Measurements from ENCODE around the gene PADI6. TPM values are rescaled to one million over a fixed set of nuclear protein-coding genes. Genes with fewer than 3 reads are reported as not detected.

Gene PADI6
- total and polyA plus RNA-seq, 10 of the 15 experiments (the other 5 are each of a cell fraction or from before 2014, with no cell fraction given), result not detected

DNA sequence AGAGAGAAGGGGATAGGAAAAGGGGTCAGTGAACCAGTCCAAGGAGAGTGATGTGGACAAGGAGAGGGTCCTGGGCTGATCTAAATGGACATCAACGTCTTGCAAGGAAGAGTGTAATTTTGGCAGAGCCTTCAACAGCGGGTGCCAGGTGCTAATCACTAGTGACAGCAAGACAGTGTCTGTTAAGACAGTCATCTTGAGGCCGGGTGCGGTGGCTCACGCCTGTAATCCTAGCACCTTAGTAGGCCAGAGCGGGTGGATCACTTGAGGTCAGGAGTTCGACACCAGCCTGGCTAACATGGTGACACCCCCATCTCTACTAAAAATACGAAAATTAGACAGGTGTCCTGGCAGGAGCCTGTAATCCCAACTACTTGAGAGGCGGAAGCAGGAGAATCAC is 12.2 kb upstream of the PADI6 start:
- RAD21 ChIA-PET (ENCODE audit: unreplicated experiment), result no interaction called here
- Histone ChIP-seq H3K36me3 (ENCODE audit: control insufficient read depth in 2 of 2, insufficient read depth in 2 of 2, low read length in 1 of 2) (no peaks in the 10 kb centered on the region), H3K27ac (ENCODE audit: control insufficient read depth, insufficient read depth) (no peak overlapping the region), H3K79me2 (ENCODE audit: control insufficient read depth, insufficient read depth, low read length) (no peaks in the 10 kb centered on the region), H2AFZ (ENCODE audit: control insufficient read depth, low read depth, low read length) (no peak overlapping the region), H3K27me3 (replicated peaks in 1 of 2; ENCODE audit: control insufficient read depth in 2 of 2, insufficient read depth in 2 of 2, low read length in 1 of 2) (no peaks in the 10 kb centered on the region; a peak in 1 of 4 replicates), H3K4me2 (ENCODE audit: control insufficient read depth, insufficient read depth) (no peak overlapping the region), H3K4me1 (ENCODE audit: control insufficient read depth, insufficient read depth, low read length) (no peaks in the 10 kb centered on the region), H3K4me3 (no peak overlapping the region), H4K20me1 (ENCODE audit: control insufficient read depth, insufficient read depth) (no peaks in the 10 kb centered on the region), H3K9ac (ENCODE audit: control insufficient read depth, insufficient read depth, low read length) (no peak overlapping the region), H3K9me3 (replicated peaks; ENCODE audit: control insufficient read depth, insufficient read depth, low read length) (no peaks in the 10 kb centered on the region)
- SMC1A ChIA-PET (ENCODE audit: uncharacterized antibody, unreplicated experiment), result no interaction called here
- no TSS peak for BruUV-seq (replicated peaks)
- DNase-seq (ENCODE audit: low read depth, low spot score), result no peak
- in situ Hi-C loops (cut with MboI), result no loop called here
- WGBS (ENCODE audit: insufficient coverage, insufficient replicate concordance, low lambda C conversion rate, missing lambda C conversion rate), result 53% methylated on average over 9 of the region's 9 CpGs
- intact Hi-C loops (cut with micrococcal nuclease; ENCODE audit: unreplicated experiment), result no loop called here
- POLR2A ChIA-PET, result no interaction called here
- no peak for ATAC-seq
- CTCF ChIA-PET, result no interaction called here
- TF ChIP-seq MYC (IDR thresholded peaks at IDR 0.05; ENCODE audit: insufficient read depth, insufficient read length, insufficient replicate concordance, low read length, severe bottlenecking), result no peak
- TF ChIP-seq, protein P1, sequence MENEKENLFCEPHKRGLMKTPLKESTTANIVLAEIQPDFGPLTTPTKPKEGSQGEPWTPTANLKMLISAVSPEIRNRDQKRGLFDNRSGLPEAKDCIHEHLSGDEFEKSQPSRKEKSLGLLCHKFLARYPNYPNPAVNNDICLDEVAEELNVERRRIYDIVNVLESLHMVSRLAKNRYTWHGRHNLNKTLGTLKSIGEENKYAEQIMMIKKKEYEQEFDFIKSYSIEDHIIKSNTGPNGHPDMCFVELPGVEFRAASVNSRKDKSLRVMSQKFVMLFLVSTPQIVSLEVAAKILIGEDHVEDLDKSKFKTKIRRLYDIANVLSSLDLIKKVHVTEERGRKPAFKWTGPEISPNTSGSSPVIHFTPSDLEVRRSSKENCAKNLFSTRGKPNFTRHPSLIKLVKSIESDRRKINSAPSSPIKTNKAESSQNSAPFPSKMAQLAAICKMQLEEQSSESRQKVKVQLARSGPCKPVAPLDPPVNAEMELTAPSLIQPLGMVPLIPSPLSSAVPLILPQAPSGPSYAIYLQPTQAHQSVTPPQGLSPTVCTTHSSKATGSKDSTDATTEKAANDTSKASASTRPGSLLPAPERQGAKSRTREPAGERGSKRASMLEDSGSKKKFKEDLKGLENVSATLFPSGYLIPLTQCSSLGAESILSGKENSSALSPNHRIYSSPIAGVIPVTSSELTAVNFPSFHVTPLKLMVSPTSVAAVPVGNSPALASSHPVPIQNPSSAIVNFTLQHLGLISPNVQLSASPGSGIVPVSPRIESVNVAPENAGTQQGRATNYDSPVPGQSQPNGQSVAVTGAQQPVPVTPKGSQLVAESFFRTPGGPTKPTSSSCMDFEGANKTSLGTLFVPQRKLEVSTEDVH (IDR thresholded peaks at IDR 0.05; ENCODE audit: low read depth, partially characterized antibody), result no peak
- no peak for TF ChIP-seq GATAD2B (conservative IDR thresholded peaks at IDR 0.05; ENCODE audit: low read depth)
- TF ChIP-seq, protein P2, sequence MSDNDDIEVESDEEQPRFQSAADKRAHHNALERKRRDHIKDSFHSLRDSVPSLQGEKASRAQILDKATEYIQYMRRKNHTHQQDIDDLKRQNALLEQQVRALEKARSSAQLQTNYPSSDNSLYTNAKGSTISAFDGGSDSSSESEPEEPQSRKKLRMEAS (IDR thresholded peaks at IDR 0.05; ENCODE audit: low read depth, low read length), result no peak
- TF ChIP-seq, protein P3, sequence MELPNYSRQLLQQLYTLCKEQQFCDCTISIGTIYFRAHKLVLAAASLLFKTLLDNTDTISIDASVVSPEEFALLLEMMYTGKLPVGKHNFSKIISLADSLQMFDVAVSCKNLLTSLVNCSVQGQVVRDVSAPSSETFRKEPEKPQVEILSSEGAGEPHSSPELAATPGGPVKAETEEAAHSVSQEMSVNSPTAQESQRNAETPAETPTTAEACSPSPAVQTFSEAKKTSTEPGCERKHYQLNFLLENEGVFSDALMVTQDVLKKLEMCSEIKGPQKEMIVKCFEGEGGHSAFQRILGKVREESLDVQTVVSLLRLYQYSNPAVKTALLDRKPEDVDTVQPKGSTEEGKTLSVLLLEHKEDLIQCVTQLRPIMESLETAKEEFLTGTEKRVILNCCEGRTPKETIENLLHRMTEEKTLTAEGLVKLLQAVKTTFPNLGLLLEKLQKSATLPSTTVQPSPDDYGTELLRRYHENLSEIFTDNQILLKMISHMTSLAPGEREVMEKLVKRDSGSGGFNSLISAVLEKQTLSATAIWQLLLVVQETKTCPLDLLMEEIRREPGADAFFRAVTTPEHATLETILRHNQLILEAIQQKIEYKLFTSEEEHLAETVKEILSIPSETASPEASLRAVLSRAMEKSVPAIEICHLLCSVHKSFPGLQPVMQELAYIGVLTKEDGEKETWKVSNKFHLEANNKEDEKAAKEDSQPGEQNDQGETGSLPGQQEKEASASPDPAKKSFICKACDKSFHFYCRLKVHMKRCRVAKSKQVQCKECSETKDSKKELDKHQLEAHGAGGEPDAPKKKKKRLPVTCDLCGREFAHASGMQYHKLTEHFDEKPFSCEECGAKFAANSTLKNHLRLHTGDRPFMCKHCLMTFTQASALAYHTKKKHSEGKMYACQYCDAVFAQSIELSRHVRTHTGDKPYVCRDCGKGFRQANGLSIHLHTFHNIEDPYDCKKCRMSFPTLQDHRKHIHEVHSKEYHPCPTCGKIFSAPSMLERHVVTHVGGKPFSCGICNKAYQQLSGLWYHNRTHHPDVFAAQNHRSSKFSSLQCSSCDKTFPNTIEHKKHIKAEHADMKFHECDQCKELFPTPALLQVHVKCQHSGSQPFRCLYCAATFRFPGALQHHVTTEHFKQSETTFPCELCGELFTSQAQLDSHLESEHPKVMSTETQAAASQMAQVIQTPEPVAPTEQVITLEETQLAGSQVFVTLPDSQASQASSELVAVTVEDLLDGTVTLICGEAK (IDR thresholded peaks at IDR 0.05; ENCODE audit: borderline replicate concordance), result no peak
- TF ChIP-seq RB1 (IDR thresholded peaks at IDR 0.05; ENCODE audit: borderline replicate concordance), result no peak
- TF ChIP-seq EZH2 (IDR thresholded peaks at IDR 0.05; ENCODE audit: borderline replicate concordance, control insufficient read depth, low read depth, low read length), result no peak
- TF ChIP-seq YBX1 (IDR thresholded peaks at IDR 0.05), result no peak
- TF ChIP-seq, protein P4, sequence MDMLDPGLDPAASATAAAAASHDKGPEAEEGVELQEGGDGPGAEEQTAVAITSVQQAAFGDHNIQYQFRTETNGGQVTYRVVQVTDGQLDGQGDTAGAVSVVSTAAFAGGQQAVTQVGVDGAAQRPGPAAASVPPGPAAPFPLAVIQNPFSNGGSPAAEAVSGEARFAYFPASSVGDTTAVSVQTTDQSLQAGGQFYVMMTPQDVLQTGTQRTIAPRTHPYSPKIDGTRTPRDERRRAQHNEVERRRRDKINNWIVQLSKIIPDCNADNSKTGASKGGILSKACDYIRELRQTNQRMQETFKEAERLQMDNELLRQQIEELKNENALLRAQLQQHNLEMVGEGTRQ (IDR thresholded peaks at IDR 0.05; ENCODE audit: borderline replicate concordance, low read depth, low read length), result no peak
- no peak for TF ChIP-seq SMARCA5 (IDR thresholded peaks at IDR 0.05)
- no peak for FAIRE-seq
